Measurements from ENCODE around the gene CCBE1.

CCBE1 gene

DNA sequence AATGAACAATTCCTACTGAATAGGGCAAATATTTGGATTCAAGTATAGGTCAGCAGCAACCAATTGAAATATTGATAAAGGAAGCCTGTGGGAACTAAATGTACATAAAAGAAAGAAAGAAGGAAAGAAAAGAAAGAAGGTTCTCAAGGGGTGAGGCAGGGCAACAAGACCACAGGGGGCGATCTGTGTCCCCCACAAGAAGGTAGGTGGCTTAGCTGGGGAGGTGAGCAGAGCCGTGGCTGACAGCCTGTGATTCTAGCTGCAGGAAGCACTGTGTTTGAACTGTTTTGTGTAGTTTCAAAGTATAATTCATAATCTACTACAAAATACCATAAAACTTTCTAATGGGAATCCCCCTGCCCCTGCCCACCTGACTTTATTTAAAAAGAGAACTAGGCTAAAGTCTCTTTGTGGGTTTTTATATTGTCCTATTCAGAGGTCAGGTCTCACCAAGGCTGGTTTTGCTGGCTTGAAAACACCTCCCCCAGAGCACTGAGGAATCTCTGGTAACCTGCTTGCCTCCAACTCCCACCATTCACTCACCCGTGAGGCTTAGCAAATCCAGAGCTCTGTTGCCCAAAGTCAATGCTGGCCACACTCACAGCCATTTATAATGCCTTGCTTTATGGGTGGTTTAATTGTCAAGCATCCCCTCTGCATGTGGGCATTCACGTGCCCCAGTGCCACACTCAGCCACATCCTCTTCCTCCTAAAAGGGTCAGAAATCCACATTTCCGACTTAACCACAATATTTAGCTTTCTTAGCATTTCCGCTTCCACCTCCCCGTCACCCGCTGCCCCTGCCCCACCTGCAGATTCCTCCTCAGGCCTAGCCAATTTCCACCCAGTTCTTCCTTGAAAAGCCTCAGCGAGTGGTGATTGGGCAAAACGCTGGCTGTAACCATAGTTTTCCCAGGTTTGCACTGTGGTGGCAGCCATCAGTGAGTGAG lies 301.7 kb downstream of the CCBE1 start:
- no peak for DNase-seq (ENCODE audit: low read depth, low spot score)

DNA sequence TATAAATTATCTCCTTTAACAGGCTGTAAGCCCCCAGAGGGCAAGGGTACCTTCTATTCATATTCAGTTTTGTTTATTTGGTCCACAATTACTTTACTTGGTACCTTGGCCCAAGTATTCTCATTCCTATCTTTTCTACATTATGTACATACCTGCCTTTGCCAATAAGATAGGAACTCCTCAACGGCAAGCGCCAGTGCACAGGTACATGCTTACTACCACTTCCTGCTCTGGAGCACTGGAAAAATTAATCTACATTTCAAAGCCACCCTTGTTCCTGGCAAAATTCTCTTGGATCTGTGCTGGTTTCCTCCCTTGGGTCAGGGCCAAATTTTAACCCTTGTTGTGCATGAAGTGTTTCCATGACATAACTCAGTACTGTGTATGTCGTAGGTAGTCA lies 303.8 kb downstream of the CCBE1 start:
- DNase-seq (ENCODE audit: low read depth, low spot score) = no peak

DNA sequence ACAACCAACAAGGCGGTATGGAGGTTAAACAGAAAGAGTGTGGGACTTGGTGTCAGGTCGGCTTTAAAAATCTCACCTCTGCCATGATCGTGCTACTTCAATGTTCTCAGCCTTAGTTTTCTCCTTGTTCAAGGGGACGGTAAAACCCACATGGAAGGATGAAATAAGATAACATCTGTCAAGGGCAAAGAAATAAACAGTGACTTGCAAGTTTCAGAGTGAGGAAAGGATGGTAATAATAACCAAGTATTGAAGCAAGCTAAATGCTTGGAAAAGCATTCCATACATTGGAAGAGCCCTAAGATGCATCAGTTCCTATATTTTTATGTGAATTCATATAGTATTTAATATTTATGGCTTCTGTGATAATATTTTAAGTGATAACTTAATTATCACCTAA lies 308.4 kb downstream of the CCBE1 start:
- no peak for DNase-seq (ENCODE audit: low read depth, low spot score)

DNA sequence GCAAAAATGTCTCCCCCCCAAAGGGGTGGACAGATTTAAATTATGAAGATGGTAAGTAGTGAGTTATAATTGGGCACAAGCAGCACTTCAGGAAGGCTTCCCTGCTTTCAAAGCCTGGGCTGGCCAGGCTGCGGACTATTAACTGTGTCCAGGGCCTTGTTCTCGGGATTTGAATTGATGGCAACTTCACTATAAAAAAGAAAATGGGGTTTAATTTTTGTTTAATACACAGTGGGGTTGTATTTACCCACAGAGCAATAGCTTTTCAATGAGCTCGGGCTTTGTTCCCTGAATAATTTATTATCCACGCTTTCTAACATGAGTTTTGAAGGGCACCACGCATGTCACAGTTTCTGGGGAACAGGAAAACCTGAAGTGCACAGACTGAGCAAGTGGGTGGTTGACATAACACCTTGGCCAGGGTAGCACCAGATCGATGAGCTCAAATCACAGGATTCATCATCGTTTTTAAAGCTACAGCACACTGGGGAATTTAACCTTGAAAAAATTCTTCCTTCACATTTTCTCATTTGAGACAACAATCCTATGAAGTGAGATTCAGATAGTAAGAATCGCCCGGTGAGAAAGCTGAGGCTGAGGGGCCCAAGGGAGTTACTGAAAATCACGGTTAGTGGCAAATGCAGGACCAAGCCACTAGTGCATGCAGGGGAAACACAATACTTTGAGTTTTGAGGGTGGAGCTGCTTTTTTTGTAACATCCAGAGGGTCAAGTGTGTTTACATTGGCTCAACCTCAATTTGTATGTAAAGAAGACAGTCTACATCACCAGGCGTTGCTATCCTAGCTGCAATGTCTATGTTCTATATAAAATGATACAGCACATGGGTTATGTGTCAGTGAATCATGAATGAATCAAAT lies 309.3 kb downstream of the CCBE1 start:
- no peak for DNase-seq (ENCODE audit: low read depth, low spot score)

DNA sequence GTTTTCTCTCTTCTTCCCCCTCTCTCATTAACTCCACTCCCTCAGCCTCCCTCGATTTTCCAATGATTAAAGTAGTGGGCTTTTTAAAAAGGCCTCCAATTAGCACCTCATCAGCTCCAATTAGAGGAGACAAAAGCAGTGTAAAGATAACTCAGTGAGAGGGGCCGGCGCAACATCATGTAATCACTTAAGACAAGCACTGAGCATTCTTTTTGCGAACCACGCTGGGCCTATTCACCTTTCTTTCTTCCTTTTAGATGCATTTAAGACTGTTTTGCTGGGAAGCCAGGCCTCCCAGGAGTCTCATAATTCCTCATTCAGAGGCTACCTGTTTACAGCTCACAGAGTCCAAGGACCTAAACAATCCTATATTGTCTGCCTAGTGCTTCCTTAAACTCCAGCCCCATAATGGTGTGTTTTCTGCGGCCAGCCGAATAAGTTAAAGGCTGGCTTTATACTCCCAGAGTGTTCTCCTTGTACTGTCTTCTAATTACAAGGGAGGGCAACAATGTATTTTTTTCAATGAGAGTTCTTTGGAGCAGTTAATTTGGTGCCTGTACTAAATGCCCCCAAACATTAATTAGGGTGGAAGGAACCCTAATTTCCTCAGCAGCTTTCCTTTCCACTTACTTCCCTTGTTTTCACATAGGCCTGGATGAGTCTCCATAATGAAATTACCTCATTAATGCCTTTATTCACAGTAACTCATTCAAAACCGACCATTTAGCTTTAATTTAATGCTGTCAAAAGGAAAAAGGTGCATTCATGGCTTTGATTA lies 310.1 kb downstream of the CCBE1 start:
- DNase-seq (ENCODE audit: low read depth, low spot score) = no peak

DNA sequence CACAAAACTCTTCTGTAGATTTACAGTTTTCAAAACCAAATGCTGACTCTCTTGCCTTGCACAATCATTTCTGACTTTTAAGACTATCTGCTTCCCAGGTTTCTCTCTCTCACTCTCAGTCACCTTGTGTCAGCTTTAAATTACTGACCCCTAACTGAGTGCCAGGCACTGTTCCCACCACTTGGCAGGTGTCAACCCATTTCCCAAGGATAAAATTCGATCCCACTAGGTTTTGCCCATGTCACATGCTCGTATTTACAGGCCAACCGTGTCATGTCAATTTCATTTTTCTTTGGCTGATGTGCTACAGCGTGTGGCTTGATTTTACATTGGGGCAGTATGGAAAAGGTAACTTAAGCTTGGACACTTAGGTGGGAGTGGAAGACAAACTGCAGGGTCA lies 312.0 kb downstream of the CCBE1 start:
- DNase-seq (ENCODE audit: low read depth, low spot score) = no peak

DNA sequence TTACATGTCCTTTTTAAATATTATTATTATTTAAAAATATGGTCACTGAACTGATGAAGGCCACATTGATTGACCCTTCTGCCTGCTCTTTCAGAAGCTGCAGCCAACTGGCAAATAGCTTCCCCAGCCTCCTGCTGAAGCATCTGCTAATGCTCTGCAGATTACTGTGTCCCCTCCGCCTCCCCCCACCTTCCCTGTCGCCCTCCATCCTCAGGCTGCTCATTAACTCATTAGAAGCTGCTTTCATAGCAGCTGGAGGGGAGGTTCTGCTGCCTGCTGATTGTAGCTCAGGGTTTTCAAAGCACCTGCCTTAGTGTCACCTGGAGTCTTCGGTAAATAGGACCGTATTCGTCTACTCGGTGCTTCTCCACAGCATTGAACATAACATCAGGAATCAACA lies 313.4 kb downstream of the CCBE1 start:
- DNase-seq (ENCODE audit: low read depth, low spot score) = no peak

DNA sequence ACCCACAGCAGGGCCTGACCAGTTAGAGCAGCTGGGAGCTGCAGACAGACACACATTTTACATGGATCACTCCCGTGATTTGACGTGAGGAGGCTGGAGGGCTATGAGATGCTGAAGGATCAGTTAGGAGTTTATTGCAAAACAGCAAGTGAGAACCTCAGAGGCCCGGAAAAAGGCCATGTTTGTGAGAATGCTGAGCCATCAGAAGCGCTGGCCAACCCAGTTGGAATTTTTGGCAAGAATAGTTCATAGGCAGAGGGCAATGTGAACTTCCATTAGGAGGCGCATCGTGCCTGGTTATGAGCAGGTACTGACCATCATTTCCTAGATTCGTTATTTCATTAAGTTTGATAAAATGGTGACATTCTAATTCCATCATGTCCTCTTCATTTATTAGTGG lies 314.8 kb downstream of the CCBE1 start:
- no peak for DNase-seq (ENCODE audit: low read depth, low spot score)

DNA sequence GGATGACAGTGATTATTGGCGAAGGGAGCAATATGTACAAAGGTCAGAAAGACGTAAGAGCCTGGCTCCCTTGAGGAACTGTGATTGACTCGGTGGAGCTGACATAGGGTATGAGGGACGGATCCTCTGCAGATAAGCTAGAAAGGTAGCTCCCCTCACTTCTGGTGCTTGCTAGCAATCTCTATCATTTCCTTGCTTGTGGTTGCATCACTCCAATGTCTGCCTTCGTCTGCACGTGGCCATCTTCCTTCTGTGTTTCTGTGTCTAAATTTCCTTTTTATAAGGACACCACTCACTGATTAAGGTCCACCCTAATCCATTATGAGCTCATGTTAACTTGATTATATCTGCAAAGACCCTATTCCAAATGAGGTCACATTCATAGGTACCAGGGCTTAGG lies 315.3 kb downstream of the CCBE1 start:
- no peak for DNase-seq (ENCODE audit: low read depth, low spot score)
